ENCODE data around the gene NEURL3.

Gene NEURL3

DNA sequence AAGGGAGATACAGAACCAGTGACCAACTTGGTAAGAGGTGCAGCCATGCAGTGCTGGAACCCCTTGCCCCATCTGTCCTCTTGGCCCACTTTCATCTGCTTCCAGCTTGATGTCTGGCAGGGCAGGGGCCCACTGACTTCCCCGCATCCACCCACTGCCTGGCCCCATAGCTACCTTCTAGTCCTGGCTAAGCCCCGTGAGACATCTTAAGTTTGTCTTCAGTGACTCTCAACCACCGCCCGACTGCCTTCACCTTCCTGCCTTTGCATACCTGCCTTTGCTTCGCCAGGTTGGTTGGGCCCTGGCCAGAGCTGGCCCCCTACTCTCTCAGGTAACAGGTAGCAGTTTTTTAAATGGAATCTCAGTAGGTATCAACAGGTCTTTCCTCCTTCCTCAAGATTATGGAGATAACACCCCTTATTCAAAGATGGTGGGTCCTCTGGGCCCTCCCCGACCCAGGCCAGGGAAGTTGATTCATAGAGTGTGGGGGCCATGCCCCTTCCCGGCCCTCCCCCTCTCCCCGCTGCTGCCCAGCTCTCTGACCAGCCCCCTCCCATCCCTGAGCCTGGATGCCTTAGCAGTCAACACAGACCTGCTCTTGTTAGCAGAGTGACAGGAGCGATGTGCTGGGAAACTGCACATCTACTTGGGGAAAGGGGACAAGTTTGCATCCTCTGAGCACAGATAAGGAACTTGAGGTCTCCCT lies 34.2 kb upstream of the NEURL3 start:
- DNase-seq (ENCODE audit: low read depth) = no peak

DNA sequence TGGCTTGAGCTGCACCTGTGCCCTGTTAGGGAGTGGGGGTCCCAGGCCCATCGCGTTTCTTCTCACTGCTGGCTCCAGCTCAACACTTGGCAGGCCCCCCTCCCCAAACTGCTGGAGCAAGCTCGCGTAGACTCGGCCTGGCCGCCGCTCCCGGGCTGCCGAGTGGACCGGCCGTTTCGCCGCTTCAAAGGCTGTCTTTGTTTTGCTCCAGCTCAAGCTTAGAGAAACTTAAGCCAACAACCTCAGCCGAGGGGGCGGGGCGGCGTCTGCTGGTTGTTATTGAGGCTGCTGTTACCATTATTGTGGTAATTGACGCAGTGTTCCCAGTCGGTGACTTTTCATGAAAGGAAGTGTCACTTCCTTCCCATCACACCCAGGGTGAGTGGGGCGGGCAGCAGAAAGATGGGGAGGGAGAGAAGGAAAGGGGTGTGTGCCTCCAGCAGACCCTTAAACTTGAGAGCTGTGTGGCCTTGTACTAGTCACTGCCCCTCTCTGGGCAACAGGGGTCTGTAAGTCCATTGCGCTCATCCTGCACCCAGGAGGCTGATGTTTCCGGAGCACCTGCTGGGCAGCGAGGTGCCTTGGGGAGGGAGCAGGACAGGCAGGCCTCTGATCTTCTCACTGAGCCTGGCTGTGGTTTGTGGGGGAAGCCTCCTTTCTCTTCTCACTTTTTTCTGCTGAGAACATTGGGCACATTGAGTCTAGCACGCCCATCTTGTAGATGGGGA lies 33.5 kb upstream of the NEURL3 start:
- peak; percentile 83 for DNase-seq (ENCODE audit: low read depth)

DNA sequence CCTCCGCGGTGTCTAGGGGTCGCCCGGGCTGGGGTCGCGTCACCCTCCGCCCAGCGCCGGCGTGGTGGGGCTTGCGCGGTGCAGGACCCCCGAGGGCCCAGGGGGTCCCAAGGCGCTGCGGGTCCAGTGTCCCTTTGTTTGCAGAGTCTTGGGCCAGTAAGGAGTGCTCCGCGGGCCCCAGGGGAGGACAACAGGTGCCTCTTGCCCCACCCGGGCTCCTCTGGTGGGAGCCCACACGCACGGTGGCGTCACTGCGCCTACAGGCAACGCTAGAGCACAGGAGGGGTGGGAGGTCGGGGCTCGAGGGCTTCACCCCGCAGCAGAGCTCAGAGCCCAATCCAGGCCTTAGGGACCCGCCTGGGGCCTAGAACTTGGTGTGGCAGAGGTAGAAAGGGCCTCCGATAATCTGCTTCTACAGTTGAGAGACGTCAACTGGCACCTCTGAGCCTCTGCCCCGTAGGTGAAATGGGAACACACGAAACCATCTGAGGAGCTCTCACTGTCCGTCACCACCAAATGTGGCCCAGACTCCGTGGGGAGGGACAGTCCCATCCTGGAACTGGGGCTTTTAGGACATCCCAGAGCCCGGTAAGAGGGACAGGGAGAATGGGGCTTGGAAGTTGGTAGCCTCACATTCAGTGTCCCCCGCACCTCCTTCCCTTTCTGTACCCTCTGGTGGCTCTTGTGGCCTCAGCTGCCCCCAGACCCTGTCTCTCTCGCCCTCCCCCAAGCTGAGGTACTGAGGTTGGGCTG lies 32.8 kb upstream of the NEURL3 start:
- peak; percentile 55 for DNase-seq (ENCODE audit: low read depth)

DNA sequence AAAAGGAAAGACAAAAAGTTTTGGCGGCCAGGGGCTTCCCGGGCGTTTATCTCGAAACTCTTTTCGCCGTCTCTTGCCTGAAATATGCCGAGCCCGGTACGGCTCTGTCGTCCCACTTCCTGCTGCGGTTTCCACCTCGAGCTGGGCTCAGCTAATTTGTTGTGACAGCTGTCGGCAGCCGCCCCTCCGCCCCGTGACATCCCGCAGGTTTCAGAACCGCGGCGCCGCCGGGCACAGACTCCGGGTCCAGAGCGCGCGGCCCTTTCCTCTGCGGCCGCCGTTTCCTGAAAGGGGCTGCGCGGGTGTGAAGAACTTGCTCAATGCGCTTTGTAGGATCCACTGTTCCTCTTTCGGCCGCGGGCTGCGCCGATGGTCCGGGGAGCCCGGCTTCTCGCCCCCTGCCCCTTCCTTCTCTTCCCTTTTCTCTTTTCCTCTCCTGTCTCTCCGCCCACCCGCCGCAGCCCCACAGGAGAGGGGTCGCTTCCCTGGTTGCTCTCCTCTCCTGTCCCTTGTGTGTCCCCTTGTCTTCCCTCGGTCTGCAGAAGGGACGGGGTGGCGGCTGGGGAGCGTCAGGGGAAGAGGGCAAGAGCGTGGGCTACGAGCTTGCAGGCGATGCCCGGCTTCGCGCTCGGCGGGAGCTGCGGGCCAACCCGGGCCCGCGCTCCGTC lies 32.0 kb upstream of the NEURL3 start:
- DNase-seq (ENCODE audit: low read depth) = peak; percentile 88

DNA sequence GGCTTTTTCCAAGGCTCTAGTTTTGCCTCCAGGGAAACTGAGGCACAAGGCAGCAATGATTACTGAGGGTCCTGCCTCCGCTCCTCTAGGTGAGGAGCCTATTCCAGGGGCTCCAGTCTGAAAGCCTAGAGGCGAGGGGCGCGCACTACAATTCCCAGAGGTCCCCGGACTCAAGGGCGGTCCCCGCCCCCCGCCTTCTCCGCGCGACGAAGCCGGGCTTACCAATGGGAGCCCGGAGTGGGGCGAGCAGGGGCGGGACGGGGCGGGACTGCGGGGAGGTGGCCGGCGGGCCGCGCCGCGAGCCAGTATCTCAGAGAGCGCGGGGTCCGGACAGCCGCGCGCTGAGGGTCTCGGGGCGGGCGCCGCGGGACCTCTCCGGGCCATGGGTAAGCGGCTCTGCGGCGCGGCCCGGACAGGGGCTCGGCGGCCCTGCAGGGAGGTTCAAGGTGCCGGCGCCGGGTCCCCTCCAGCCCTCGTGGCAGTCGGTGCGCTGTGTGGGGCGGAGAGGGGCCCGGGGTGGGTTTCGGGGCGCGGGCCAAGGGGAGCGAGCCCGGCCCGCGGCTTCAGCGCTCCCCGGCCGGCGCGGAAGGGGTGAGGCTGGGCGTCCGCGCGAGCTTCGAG lies 31.4 kb upstream of the NEURL3 start, which contains the start of gene ARID5A:
TSS of gene ARID5A (plus strand) at position 308 of the 621 bp plus-strand sequence. CDS start at position 383, 75 bp downstream.
- peak; percentile 88 for DNase-seq (ENCODE audit: low read depth)

DNA sequence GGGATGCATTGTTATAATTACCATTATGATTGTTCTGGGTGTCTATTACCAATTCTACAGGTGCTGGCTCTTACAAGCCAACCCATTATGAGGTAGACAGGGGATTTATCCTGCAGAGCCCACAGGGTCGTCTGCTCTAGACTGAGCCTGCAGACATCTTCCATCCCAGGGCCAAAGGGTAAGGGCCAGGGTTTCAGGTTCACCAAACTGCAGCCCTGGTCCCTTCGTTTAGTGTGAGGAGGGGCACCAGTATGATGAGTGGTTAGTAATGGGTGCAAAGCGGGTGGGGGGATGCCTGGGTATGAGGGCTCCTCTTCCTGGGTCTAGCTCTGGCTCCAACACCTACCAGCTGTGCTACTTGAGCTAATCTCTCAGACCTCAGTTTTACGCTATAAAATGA lies 30.2 kb upstream of the NEURL3 start:
- no peak for DNase-seq (ENCODE audit: low read depth)

DNA sequence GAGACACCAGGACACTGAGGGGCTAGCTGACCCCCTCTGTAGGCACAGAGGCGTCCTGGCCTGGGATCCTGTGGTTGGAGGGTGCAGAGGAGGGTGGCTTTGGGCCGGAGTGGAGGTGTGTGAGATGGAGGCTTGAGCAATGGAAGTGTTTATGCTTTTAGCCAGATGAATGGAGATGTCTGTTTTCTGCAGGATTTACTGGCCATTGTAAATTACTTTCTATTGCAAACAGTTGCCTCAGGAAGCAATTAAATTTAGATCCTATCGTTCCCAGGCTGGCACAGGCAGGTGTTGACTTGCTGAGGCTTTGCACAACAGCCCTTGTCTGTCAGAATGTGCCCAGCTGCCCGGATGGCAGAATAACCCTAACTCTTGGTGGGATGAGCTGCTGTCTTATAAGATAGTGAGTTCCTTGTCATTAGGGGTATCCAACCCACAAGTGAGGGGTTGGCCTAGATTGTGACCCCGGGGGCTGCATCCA lies 29.6 kb upstream of the NEURL3 start:
- no peak for DNase-seq (ENCODE audit: low read depth)

DNA sequence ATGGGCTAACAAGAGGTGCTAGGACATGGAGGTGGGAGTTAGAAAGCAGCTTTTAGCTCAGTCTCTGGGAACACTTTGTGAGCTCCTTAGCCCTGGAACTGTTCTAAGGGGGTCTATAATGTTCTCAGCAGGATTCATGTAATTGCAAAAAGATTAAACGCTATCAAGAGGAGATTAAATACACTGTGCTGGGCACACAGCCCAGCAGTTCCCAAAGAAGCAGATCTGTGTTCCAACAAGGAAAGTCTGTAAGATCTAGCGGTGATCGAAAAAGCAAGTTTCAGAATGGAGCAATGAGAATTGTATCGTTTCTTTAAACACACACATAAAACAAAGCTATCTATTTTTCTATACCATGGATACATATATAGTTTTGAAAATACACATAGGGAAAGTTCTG lies 29.0 kb upstream of the NEURL3 start:
- DNase-seq (ENCODE audit: low read depth) = no peak

DNA sequence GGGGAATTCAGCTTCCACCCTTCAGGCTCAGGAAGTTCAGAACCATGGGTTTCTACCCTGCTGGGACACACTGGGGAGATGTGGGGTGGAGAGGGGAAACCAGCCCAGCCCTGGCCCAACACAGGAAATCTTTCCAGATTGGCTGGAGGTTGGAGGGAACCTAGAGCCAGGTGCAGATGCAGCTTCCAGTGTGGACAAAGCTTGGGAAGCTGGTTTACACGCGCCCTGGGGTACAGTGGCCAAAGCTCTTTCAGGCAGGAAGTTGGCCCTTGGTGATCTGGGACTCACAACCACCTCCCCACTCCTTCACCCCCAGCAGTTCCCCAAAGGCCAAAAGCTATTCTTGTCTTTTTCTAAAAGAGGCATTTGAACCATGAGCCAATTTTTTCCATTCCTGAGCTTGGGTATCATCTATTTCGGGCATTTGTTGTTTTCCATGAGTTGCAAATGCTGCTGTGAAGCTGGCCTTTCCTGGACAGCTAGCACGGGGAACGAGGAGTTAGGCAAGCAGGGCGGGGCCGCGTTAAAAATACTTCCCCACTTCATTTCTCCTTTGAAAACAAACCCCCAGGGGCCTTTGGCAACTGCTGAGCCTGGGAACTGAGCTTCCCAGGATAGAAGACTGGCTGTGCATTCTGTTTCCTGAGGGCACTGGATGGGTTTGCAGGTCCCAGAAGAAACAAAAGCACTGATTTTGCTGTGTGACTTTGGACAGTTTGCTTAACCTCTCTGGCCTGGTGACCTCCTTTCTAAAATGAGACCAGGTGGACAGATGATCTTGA lies 28.3 kb upstream of the NEURL3 start:
- DNase-seq (ENCODE audit: low read depth) = no peak

DNA sequence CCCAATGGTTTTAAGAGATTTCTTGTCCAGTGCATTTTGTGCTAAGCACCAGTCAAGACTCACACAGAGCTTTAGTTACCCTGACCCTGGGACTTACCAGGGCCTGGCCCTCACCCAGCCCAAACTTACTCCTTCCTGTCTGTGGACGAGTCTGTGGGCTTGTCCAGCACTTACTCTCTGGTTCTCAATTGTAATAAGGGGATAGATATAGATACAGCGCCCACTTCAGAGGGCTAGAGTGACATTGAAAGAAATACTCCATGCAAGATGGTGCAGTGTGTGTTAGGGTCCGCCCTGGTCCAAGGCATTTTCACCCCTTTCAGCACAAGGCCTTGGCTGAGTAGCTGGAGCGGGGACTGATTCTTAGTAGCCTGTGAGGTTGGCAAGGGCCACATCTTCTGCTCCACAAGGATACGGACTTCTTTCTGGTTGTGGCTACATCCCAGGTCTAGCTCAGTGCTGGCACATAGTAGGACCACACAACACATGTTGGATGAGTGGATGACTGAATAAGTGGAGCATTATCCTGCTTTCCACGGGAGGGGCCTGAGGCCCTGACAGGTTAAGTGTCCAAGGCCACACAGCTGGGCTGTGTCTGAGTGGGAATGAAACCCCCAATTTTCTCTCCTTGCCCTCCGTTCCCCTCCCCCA lies 27.6 kb upstream of the NEURL3 start:
- DNase-seq (ENCODE audit: low read depth) = no peak

DNA sequence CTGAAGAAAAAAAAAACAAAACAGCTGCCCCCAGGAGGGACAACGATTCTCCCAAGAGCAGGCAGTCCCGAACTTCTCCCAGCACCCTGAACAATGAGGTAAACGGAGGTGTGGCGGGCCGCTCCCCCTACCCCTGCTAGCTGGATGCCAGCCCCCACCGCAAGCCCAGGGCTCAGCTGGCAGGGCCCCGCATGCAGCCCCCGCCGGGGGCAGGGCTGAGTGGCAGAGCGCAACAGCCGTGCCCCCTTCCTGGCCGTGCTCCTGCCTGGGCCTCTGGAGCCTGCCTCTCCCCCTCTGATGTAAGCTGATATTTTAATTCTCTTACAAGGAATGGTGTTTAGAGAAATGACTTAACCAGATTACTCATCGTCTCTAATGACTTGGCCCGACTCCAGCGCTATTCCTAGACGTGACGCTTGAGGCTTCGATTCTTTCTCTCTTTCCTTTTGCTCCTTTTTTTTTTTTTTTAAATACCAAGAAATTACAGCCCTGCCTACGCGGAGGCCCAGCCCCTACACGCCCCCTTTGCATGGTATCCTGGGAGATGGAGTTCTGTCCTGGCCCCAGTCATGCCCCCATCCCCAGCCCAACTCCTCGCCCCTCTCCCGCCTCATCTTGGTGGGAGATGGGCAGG lies 26.8 kb upstream of the NEURL3 start:
- peak; percentile 83 for DNase-seq (ENCODE audit: low read depth)

DNA sequence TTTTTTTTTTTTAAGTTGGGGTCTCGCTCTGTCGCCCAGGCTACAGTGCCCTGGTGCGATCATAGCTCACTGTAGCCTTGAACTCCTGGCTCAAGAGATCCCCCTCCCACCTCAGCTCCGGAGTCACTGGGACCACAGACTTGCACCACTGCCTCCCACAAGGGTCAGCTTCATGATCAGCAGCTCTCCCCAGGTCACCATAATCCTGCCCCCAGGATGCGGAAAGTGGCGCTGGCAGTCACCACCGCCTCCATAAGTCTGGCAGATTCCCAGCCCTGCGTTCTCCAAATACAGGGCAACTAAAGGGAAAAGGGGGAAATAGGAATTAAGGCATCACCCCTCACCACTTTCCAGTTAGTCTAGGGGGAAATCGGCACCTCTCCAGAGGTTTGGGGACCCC lies 26.2 kb upstream of the NEURL3 start:
- DNase-seq (ENCODE audit: low read depth) = no peak

DNA sequence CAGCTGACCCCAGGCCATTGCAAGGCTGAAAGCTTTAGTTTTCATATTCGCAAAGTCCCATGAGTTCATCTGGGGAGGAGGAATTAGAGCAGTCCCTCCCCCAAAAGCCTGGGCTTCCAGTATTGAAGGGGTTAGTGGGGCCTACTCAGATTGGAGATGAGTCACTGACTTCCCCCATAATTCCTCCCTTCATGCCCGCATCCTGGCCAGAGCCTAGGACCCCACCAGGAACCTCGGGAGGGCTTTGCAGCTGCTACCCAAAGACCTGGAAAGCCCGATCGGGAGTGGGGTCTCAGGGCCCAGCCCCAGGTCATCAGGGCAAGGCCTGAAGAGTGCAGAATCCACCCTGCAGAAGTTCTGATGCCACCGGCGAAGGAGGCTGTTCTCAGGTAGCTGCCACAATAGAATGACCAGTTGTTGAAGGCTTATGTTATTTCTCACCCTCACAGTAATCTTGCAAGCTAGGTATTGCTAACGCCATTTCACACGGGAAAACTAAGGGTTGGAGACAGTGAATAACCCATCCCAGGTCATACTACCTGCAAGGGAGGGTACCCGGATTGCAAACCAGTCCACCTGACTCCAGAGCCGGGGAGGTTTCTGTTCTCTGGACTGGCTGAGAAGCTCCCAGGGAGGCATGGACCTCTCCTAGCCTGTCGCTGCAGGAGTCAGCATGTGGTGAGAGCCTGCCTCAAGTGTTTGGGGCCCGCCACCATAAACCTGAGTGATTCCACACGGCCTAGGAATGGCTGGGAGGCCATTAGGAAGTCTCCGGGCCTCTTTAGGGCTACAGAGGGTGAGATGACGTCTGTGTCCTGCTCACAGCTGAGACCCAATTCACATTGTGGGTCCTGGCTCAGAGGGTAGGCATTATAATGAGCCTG lies 25.6 kb upstream of the NEURL3 start:
- DNase-seq (ENCODE audit: low read depth) = no peak

DNA sequence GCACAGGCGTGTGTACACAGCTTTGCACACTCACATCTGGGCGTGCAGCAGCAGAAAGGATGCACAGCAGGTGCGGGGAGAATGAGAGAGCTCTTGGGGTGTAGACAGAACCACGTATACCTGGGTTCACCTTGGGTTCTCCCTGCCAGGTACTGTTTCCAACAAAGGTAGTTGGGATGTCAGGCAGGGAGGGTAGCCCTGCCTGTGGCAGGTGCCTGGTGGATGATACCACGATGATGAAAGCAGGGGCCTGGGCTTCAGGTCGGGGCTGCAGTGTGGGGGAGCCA lies 24.9 kb upstream of the NEURL3 start:
- DNase-seq (ENCODE audit: low read depth) = no peak

DNA sequence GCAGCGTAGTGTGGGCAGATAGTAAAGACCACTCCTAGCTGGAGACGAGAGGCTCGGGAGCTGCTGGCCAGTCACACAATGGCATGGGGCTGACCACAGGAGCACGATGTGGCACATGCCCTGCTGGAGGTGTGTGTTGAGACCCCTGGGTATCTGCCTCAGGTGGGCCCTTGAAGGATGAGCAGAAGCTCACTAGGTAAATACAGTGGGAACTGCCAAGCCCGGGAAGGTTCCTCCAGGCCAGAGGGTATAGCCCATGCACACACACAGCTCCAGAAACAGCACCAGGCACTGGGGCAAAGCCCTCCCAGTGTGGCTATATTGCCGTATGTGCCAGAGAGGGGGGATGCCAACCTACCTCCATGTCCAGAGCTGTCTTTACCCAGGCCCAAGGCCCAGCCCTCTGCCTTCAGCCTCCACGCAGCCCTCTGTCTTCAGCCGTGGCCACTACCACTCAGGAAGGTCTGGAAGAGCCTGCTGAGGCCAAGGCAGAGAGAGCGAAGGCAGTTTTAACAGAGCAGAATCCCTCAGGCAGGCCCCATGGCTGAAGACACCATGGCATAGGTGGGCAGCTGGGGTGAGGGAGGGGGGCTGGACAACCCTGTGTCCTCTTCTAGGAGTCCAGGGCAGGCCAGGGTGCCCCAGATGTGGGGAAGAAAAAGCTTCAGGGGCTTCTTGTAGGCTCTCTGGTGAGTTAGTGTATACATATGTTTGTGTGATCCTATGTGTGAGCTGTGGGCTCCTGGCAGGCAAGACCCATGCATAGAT lies 24.4 kb upstream of the NEURL3 start:
- no peak for DNase-seq (ENCODE audit: low read depth)

DNA sequence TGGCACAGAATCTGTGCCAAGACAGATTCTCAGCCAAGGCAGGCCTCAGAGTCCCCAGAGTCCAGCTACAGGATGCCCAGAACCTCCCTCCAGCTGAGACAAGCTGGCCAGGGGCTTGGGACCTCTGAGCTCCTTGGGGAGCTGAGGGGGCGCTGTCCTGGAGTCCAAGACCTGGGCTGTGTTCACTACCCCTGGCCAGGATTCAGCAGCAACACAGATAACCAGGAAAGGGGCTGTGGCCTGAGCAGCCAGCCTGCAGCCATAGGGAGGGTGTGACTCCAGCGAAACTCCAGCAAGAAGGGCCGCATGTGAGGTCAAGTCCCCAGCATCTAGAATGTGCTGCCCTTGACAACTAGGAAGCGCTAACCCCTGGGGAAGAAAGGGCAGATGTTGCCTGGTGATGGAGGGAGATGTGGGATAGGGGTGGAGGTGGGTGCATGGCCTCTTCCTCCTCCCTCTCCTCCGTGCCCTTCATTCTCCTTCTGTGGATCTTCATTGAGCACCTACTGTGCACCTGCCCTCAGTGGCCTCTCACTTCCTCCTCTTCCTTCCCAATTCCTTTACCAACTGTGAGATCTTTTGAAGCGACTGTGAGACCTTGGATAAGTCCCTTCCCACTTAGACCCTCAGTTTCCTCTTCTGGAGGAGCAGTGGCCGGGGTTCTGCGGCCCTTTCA lies 23.7 kb upstream of the NEURL3 start:
- no peak for DNase-seq (ENCODE audit: low read depth)

DNA sequence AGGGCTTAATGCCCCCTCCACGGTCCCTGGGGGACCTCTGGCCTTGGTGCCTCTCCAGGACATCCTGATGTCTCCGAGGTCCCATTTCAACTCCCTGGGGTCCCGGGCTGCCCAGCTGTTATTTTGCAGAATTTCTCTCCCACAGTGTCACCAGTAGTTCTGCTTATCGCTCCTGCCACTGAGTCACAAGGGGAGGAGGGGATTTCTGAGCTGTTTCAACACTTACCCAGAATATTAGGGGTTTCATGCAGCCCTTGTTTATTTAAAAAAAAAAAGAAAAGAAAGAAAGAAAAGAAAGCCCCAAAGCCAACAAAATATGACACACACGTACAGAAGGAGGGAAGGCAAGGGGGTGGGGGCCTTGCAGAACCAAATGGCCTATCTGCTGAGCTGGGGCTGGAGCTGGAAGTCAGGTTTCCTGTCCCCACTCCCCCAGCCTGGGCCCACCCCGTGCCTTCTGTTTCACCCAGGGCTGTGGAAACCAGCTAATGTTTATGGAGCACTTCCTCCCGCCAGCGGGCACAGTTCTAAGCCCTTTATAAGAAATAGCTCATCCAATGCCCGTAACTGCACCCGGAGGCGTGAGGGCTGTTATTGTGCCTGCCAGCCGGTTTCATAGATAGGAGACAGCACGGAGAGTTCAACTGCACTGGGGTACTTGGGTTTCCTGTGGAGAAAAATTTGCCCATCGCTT lies 23.0 kb upstream of the NEURL3 start:
- peak; percentile 54 for DNase-seq (ENCODE audit: low read depth)

All from T-helper 22 cell (primary cell).